Measurements from ENCODE around the gene EML5. TPM values are rescaled to one million over a fixed set of nuclear protein-coding genes. Genes with fewer than 3 reads are reported as not detected.

The EML5 gene
- total and polyA plus RNA-seq, 2 experiments from 2014 or later, result 1.4 TPM; not detected in 1

GRCh38 chr14:88804477-88804876 is 11.7 kb upstream of the EML5 start:
- H3K36me3 ChIP-seq (replicated peaks; ENCODE audit: insufficient read depth, low read depth), result no peaks in the 10 kb centered on the region
- WGBS (ENCODE audit: low lambda C conversion rate, missing lambda C conversion rate), result 0% methylated on average over 1 of the region's 1 CpG
- H3K9me3 ChIP-seq (ENCODE audit: low read depth), result no peaks in the 10 kb centered on the region
- no peak overlapping the region for H2AFZ ChIP-seq
- H3K4me3 ChIP-seq, result no peak overlapping the region
- H4K20me1 ChIP-seq (ENCODE audit: insufficient read depth, poor library complexity, severe bottlenecking), result no peaks in the 10 kb centered on the region
- H3K4me2 ChIP-seq, result no peak overlapping the region
- TF ChIP-seq EZH2phosphoT487 (IDR thresholded peaks at IDR 0.05; ENCODE audit: low read depth, severe bottlenecking, unreplicated experiment) (no peak), EZH2 (IDR thresholded peaks at IDR 0.05; ENCODE audit: borderline replicate concordance) (no peak), CTCF (IDR thresholded peaks at IDR 0.05; ENCODE audit: poor library complexity) (no peak)
- no peaks in the 10 kb centered on the region for H3K4me1 ChIP-seq (ENCODE audit: insufficient read depth)
- H3K79me2 ChIP-seq, result no peaks in the 10 kb centered on the region
- no peaks in the 10 kb centered on the region for H3K9me2 ChIP-seq (replicated peaks; ENCODE audit: insufficient read depth)
- no peak for DNase-seq (ENCODE audit: low spot score)
- no peaks in the 10 kb centered on the region for H3K27me3 ChIP-seq
- H3K27ac ChIP-seq, result no peak overlapping the region

GRCh38 chr14:88804035-88804434 is 11.3 kb upstream of the EML5 start:
- no peak for TF ChIP-seq CTCF (IDR thresholded peaks at IDR 0.05; ENCODE audit: poor library complexity)
- no peak for TF ChIP-seq EZH2phosphoT487 (IDR thresholded peaks at IDR 0.05; ENCODE audit: low read depth, severe bottlenecking, unreplicated experiment)
- no peak for TF ChIP-seq EZH2 (IDR thresholded peaks at IDR 0.05; ENCODE audit: borderline replicate concordance)
- no peak for DNase-seq (ENCODE audit: low spot score)
- H3K4me3 ChIP-seq, result no peak overlapping the region
- no peaks in the 10 kb centered on the region for H3K9me3 ChIP-seq (ENCODE audit: low read depth)
- H3K36me3 ChIP-seq (replicated peaks; ENCODE audit: insufficient read depth, low read depth), result no peaks in the 10 kb centered on the region
- no peak overlapping the region for H2AFZ ChIP-seq
- no peaks in the 10 kb centered on the region for H3K27me3 ChIP-seq
- H3K27ac ChIP-seq, result no peak overlapping the region
- no peaks in the 10 kb centered on the region for H3K9me2 ChIP-seq (replicated peaks; ENCODE audit: insufficient read depth)
- H3K4me1 ChIP-seq (ENCODE audit: insufficient read depth), result no peaks in the 10 kb centered on the region
- no peaks in the 10 kb centered on the region for H4K20me1 ChIP-seq (ENCODE audit: insufficient read depth, poor library complexity, severe bottlenecking)
- WGBS (ENCODE audit: low lambda C conversion rate, missing lambda C conversion rate), result 91% methylated on average over 2 of the region's 2 CpGs
- no peaks in the 10 kb centered on the region for H3K79me2 ChIP-seq
- H3K4me2 ChIP-seq, result no peak overlapping the region

- H3K9me3 ChIP-seq (ENCODE audit: low read depth), result no peaks in the 10 kb centered on the region
- whole genome bisulfite sequencing (ENCODE audit: low lambda C conversion rate, missing lambda C conversion rate), result 72% methylated on average over 6 of the region's 6 CpGs
- TF ChIP-seq EZH2phosphoT487 (IDR thresholded peaks at IDR 0.05; ENCODE audit: low read depth, severe bottlenecking, unreplicated experiment) (no peak), CTCF (IDR thresholded peaks at IDR 0.05; ENCODE audit: poor library complexity) (no peak), EZH2 (IDR thresholded peaks at IDR 0.05; ENCODE audit: borderline replicate concordance) (no peak)
- H3K27me3 ChIP-seq, result no peaks in the 10 kb centered on the region
- H3K36me3 ChIP-seq (replicated peaks; ENCODE audit: insufficient read depth, low read depth), result no peaks in the 10 kb centered on the region
- no peak overlapping the region for H2AFZ ChIP-seq
- H3K4me3 ChIP-seq, result no peak overlapping the region
- H3K4me2 ChIP-seq, result no peak overlapping the region
- H3K79me2 ChIP-seq, result no peaks in the 10 kb centered on the region
- no peak overlapping the region for H3K27ac ChIP-seq
- no peaks in the 10 kb centered on the region for H3K9me2 ChIP-seq (replicated peaks; ENCODE audit: insufficient read depth)
- no peaks in the 10 kb centered on the region for H4K20me1 ChIP-seq (ENCODE audit: insufficient read depth, poor library complexity, severe bottlenecking)
- DNase-seq (ENCODE audit: low spot score), result no peak
- no peaks in the 10 kb centered on the region for H3K4me1 ChIP-seq (ENCODE audit: insufficient read depth)
Observed at GRCh38 chr14:88802596-88802995, 9.8 kb upstream of the EML5 start.

GRCh38 chr14:88799522-88799921 is 6.8 kb upstream of the EML5 start:
- H3K9me3 ChIP-seq (ENCODE audit: low read depth), result no peaks in the 10 kb centered on the region
- H3K27me3 ChIP-seq, result no peaks in the 10 kb centered on the region
- H3K27ac ChIP-seq, result no peak overlapping the region
- H3K4me2 ChIP-seq, result no peak overlapping the region
- DNase-seq (ENCODE audit: low spot score), result no peak
- no peak for TF ChIP-seq CTCF (IDR thresholded peaks at IDR 0.05; ENCODE audit: poor library complexity)
- no peak for TF ChIP-seq EZH2phosphoT487 (IDR thresholded peaks at IDR 0.05; ENCODE audit: low read depth, severe bottlenecking, unreplicated experiment)
- TF ChIP-seq EZH2 (IDR thresholded peaks at IDR 0.05; ENCODE audit: borderline replicate concordance), result no peak
- no peaks in the 10 kb centered on the region for H4K20me1 ChIP-seq (ENCODE audit: insufficient read depth, poor library complexity, severe bottlenecking)
- 76% methylated on average over 5 of the region's 5 CpGs for WGBS (ENCODE audit: low lambda C conversion rate, missing lambda C conversion rate)
- H3K4me1 ChIP-seq (ENCODE audit: insufficient read depth), result no peaks in the 10 kb centered on the region
- H3K9me2 ChIP-seq (replicated peaks; ENCODE audit: insufficient read depth), result no peaks in the 10 kb centered on the region
- H3K79me2 ChIP-seq, result no peaks in the 10 kb centered on the region
- no peaks in the 10 kb centered on the region for H3K36me3 ChIP-seq (replicated peaks; ENCODE audit: insufficient read depth, low read depth)
- no peak overlapping the region for H2AFZ ChIP-seq
- H3K4me3 ChIP-seq, result no peak overlapping the region
